ENCODE results near the gene TPP2.

The TPP2 gene

DNA sequence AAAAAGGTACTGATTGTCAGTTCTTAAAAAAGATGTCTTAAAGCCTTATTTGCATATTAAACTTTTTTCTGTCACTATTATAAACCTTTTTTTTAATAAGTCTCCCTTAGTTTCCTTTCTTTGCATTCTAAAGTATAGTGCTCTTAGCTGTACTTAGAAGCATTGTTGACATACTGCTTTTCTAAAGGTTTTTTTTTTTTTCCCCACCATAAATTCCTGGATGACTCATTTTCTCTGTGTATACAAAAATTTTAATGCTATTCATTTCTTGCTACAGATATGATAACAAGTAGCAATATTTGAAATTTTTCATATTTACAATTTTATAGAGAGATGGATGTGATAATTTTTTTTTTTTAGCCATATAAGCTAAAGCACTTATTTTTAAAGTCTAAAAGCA, 54.6 kb downstream of the TPP2 start:
- no peak for TF ChIP-seq ZFX (IDR thresholded peaks at IDR 0.05; ENCODE audit: borderline replicate concordance)
- TF ChIP-seq, protein P1, sequence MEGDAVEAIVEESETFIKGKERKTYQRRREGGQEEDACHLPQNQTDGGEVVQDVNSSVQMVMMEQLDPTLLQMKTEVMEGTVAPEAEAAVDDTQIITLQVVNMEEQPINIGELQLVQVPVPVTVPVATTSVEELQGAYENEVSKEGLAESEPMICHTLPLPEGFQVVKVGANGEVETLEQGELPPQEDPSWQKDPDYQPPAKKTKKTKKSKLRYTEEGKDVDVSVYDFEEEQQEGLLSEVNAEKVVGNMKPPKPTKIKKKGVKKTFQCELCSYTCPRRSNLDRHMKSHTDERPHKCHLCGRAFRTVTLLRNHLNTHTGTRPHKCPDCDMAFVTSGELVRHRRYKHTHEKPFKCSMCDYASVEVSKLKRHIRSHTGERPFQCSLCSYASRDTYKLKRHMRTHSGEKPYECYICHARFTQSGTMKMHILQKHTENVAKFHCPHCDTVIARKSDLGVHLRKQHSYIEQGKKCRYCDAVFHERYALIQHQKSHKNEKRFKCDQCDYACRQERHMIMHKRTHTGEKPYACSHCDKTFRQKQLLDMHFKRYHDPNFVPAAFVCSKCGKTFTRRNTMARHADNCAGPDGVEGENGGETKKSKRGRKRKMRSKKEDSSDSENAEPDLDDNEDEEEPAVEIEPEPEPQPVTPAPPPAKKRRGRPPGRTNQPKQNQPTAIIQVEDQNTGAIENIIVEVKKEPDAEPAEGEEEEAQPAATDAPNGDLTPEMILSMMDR (IDR thresholded peaks at IDR 0.05) = no peak
- no peak overlapping the region for H3K27ac ChIP-seq

- TF ChIP-seq ZFX (IDR thresholded peaks at IDR 0.05; ENCODE audit: borderline replicate concordance) = no peak
- TF ChIP-seq, protein P1 (IDR thresholded peaks at IDR 0.05) = no peak
- H3K27ac ChIP-seq = no peak overlapping the region
Measured at GRCh38 chr13:102651892-102652291, 55.1 kb downstream of the TPP2 start.

GRCh38 chr13:102654756-102655155, 58.0 kb downstream of the TPP2 start:
- TF ChIP-seq, protein P1 (IDR thresholded peaks at IDR 0.05) = no peak
- TF ChIP-seq ZFX (IDR thresholded peaks at IDR 0.05; ENCODE audit: borderline replicate concordance) = no peak
- H3K27ac ChIP-seq = no peak overlapping the region

DNA sequence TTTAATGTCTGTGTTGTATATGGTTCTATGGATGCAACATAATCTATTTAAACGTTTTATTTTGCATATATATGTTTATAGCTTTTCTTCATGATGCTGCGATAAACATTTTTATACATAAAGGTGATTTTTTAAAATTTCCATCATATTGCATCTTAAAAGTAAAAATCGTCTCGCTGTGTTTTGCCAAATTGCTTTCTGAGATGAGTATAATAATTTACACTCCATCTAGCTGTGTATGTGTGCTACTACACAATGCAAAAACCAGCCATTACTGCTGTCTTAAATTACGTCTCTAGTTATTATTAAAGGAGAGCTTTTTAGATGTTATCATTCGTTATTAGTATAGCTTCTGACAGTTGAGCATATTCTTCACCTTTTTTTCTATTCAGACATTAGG, 60.8 kb downstream of the TPP2 start:
- no peak for TF ChIP-seq ZFX (IDR thresholded peaks at IDR 0.05; ENCODE audit: borderline replicate concordance)
- TF ChIP-seq, protein P1 (IDR thresholded peaks at IDR 0.05) = no peak
- H3K27ac ChIP-seq = no peak overlapping the region

DNA sequence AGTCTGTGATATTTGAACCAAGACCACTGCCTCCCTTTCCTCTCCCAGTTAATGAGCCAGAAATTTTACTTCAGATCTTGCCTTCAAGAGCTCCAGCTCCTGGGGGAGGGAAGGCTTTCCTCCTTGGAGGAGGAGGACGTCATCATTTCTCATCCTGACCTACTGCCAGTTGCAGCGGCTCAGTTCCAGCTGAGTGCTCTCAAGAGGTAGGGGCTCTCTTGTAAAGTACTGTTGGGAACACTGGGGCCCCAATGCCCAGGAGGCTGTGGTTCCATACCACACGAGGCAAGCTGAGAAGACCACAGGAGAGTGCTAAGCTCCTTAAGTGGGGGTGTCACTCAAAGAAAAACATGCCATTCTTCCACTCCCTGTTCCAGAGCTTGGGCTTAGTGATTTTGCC, 61.9 kb downstream of the TPP2 start:
- TF ChIP-seq ZFX (IDR thresholded peaks at IDR 0.05; ENCODE audit: borderline replicate concordance) = no peak
- H3K27ac ChIP-seq = no peak overlapping the region

GRCh38 chr13:102659168-102659713, 62.5 kb downstream of the TPP2 start:
- H3K27ac ChIP-seq = no peak overlapping the region
- TF ChIP-seq, protein P1 (IDR thresholded peaks at IDR 0.05) = no peak
- TF ChIP-seq ZFX (IDR thresholded peaks at IDR 0.05; ENCODE audit: borderline replicate concordance) = no peak

- no peak overlapping the region for H3K27ac ChIP-seq
- TF ChIP-seq ZFX (IDR thresholded peaks at IDR 0.05; ENCODE audit: borderline replicate concordance) = no peak
- TF ChIP-seq, protein P1 (IDR thresholded peaks at IDR 0.05) = no peak
Measured at GRCh38 chr13:102667023-102667422, 70.2 kb downstream of the TPP2 start.

DNA sequence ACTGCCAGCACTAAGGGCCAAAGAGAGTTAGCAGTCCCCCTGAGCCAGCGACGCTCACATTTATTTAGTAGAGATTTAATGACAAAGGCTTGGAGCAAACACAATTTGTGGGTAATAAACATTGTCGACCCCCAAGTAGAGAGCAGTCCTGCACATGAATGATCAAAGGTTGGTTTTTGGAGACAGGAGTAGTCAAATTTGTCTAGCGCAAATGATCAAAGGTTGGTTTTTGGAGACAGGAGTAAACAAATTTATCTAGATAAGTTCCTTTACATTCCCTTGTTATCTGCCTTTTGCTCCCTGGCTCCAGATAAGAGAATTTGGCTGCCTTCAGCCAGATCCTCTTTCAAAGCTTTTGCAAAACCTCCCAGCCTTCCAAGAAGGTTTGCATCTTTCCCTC, 71.1 kb downstream of the TPP2 start:
- TF ChIP-seq, protein P1 (IDR thresholded peaks at IDR 0.05) = no peak
- TF ChIP-seq ZFX (IDR thresholded peaks at IDR 0.05; ENCODE audit: borderline replicate concordance) = no peak
- H3K27ac ChIP-seq = no peak overlapping the region
